K562 (cell line): ENCODE data around the gene ZNF268. TPM values are rescaled to one million over a fixed set of nuclear protein-coding genes. Genes with fewer than 3 reads are reported as not detected.

Source experiments
- ATAC-seq: fragments of 200-7000 bp; cut with Tn5 transposase; 3 replicates; pipeline ENCODE4 v1.9.1; 2020; ENCODE audit warnings: moderate library complexity
- BruUV-seq: library from RNA; stranded (reverse); fragments of 400-500 nt; replicated peaks from 2 replicates; lab custom pipeline; 2021; lab: Mats Ljungman, UMichigan
- CTCF ChIA-PET: fragments of 300-600 bp; formaldehyde crosslinking; extraction: SDS; loops from one replicate; lab custom pipeline; 2021; ENCODE audit warnings: low intra/inter-chr PET ratio; lab: Yijun Ruan, JAX
- POLR2A ChIA-PET: fragments of 300-600, 350-650 bp; sonication (Branson Sonifier 250); formaldehyde crosslinking; extraction: SDS; loops from one replicate; lab custom pipeline; 2021; ENCODE audit warnings: antibody characterized with exemption, inconsistent platforms; lab: Yijun Ruan, JAX
- DNase-seq, 4 experiments: peaks; one replicate each; pipeline versions ENCODE4 v3.0.0 to v3.0.0-alpha.2; 2011 to 2018; ENCODE audit warnings: low spot score in 3 of 4, mixed read lengths in 3 of 4; ENCODE audit errors: extremely low read depth in 1 of 4
- FAIRE-seq: peaks from 2 replicates; lab custom pipeline; 2011; peaks lifted over from hg19 to GRCh38; lab: Jason Lieb, UNC
- H2AFZ ChIP-seq: 2 replicates; pipeline ENCODE4 v1.6.0; 2011; ENCODE audit warnings: low read depth, low read length, control low read depth, inconsistent platforms
- H3K27ac ChIP-seq: fragments of 200-600 bp; 3 replicates; pipeline ENCODE4 v1.8.0; 2011; ENCODE audit warnings: low read depth, mild to moderate bottlenecking, control low read depth, inconsistent platforms, low read length, moderate library complexity, mixed read lengths; ENCODE audit errors: extremely low read depth
- H3K27me3 ChIP-seq, 2 experiments: fragments of 300-600 bp in 1 of 2; 2 replicates in 1 of 2; 3 replicates in 1 of 2; pipeline versions ENCODE4 v1.6.0 to v1.8.0; 2011; ENCODE audit warnings: inconsistent platforms in 2 of 2, low read length in 2 of 2, mild to moderate bottlenecking in 1 of 2, mixed read lengths in 1 of 2, moderate library complexity in 1 of 2; ENCODE audit not compliant: control insufficient read depth in 2 of 2, insufficient read depth in 2 of 2
- H3K36me3 ChIP-seq: fragments of 300-600 bp; 3 replicates; pipeline ENCODE4 v1.8.0; 2011; ENCODE audit warnings: mild to moderate bottlenecking, low read length, inconsistent platforms; ENCODE audit not compliant: control insufficient read depth, insufficient read depth
- H3K4me1 ChIP-seq, 2 experiments: fragments of 200-600 bp in 1 of 2; replicated peaks in 1 of 2; 2 replicates in 1 of 2; 3 replicates in 1 of 2; pipeline versions ENCODE4 v1.5.1 to v1.8.0; 2011; ENCODE audit warnings: inconsistent platforms in 2 of 2, low read length in 2 of 2, mild to moderate bottlenecking in 1 of 2, mixed read lengths in 1 of 2, moderate library complexity in 1 of 2; ENCODE audit not compliant: control insufficient read depth in 2 of 2, insufficient read depth in 2 of 2
- H3K4me2 ChIP-seq: 2 replicates; pipeline ENCODE4 v1.6.1; 2011; ENCODE audit warnings: low read length, control low read depth, inconsistent platforms, mixed read lengths; ENCODE audit not compliant: insufficient read depth
- H3K4me3 ChIP-seq: fragments of 200-600 bp; sonication (generic), shearing (Covaris generic); 2 replicates; pipeline ENCODE4 v1.5.1; 2016; ENCODE audit warnings: control low read depth, inconsistent platforms
- H3K79me2 ChIP-seq: fragments of 200-600 bp; 3 replicates; pipeline ENCODE4 v1.8.0; 2011; ENCODE audit warnings: low read length, inconsistent platforms; ENCODE audit not compliant: control insufficient read depth, insufficient read depth
- H3K9ac ChIP-seq, 2 experiments: 2 replicates each; pipeline versions ENCODE4 v1.6.0 to v1.6.1; 2011; ENCODE audit warnings: low read depth in 2 of 2, low read length in 2 of 2, control low read depth in 1 of 2, inconsistent platforms in 1 of 2, mild to moderate bottlenecking in 1 of 2, mixed read lengths in 1 of 2; ENCODE audit not compliant: insufficient read depth in 1 of 2
- H3K9me1 ChIP-seq: one replicate; pipeline ENCODE4 v1.6.0; 2011; ENCODE audit warnings: inconsistent platforms, mild to moderate bottlenecking, low read length, moderate library complexity; ENCODE audit not compliant: control insufficient read depth, insufficient read depth
- H3K9me3 ChIP-seq: replicated peaks from 2 replicates; pipeline ENCODE4 v1.5.1; 2011; ENCODE audit warnings: low read depth, low read length, inconsistent platforms; ENCODE audit not compliant: control insufficient read depth, insufficient read depth
- H4K20me1 ChIP-seq: replicated peaks from 2 replicates; pipeline ENCODE4 v1.6.1; 2011; ENCODE audit warnings: low read length, inconsistent platforms, mixed read lengths; ENCODE audit not compliant: control insufficient read depth, insufficient read depth
- ARHGAP35 ChIP-seq: fragments of 450-650 bp; IDR thresholded peaks from 2 replicates; pipeline ENCODE4 v1.6.1; 2018; ENCODE audit not compliant: partially characterized antibody
- ARID1B ChIP-seq: fragments of 450-650 bp; IDR thresholded peaks from 2 replicates; pipeline ENCODE4 v1.6.1; 2016; ENCODE audit warnings: antibody characterized with exemption, mild to moderate bottlenecking, inconsistent platforms
- BHLHE40 ChIP-seq: IDR thresholded peaks from 2 replicates; pipeline ENCODE4 v1.6.1; 2011; ENCODE audit warnings: low read length, improper control_type of control experiment
- CREBBP ChIP-seq: IDR thresholded peaks from one replicate; pipeline ENCODE4 v1.6.1; 2012; ENCODE audit warnings: low read depth, mild to moderate bottlenecking, control low read depth, inconsistent platforms, low read length
- GTF2E2 ChIP-seq: fragments of 200-800 bp; sonication (Bioruptor generic); IDR thresholded peaks from 2 replicates; pipeline ENCODE4 v1.6.1; 2016; ENCODE audit warnings: missing genetic modification characterization, missing compliant biosample characterization
- HDAC8 ChIP-seq: fragments of 450-650 bp; IDR thresholded peaks from 2 replicates; pipeline ENCODE4 v1.6.1; 2016; ENCODE audit warnings: mild to moderate bottlenecking, missing genetic modification characterization, moderate library complexity, missing compliant biosample characterization
- IRF2 ChIP-seq: sonication (generic); formaldehyde crosslinking; IDR thresholded peaks from 2 replicates; pipeline ENCODE4 v1.8.1; 2022; ENCODE audit warnings: mild to moderate bottlenecking, missing genetic modification reagents
- RUNX1 ChIP-seq: sonication (generic); IDR thresholded peaks from 2 replicates; pipeline ENCODE4 v1.6.1; 2016; ENCODE audit warnings: antibody characterized with exemption, low read depth
- STAG1 ChIP-seq: sonication (generic); formaldehyde crosslinking; IDR thresholded peaks from 2 replicates; pipeline ENCODE4 v1.5.0; 2020; ENCODE audit warnings: missing genetic modification reagents, borderline replicate concordance
- STAT5A ChIP-seq: IDR thresholded peaks from 2 replicates; pipeline ENCODE4 v1.6.1; 2012; ENCODE audit warnings: low read length, inconsistent platforms, borderline replicate concordance
- TAF7 ChIP-seq: fragments of 450-650 bp; IDR thresholded peaks from 2 replicates; pipeline ENCODE4 v1.6.1; 2016; ENCODE audit warnings: missing genetic modification characterization, missing compliant biosample characterization
- ZNF165 ChIP-seq: fragments of 250-450 bp; sonication (Bioruptor Pico); IDR thresholded peaks from 2 replicates; pipeline ENCODE4 v1.4.0; 2020; ENCODE audit warnings: borderline replicate concordance
- ZNF3 ChIP-seq: fragments of 250-450 bp; sonication (Bioruptor Pico); IDR thresholded peaks from 2 replicates; pipeline ENCODE4 v1.5.0; 2021; ENCODE audit warnings: mild to moderate bottlenecking, moderate library complexity
- ZNF324 ChIP-seq: fragments of 250-450 bp; sonication (Bioruptor Pico); IDR thresholded peaks from 2 replicates; pipeline ENCODE4 v1.4.0; 2020; ENCODE audit warnings: mild to moderate bottlenecking
- ZNF717 ChIP-seq: fragments of 250-450 bp; sonication (Bioruptor Pico); IDR thresholded peaks from 2 replicates; pipeline ENCODE4 v1.5.0; 2021
- ZNF75A ChIP-seq: fragments of 450-650 bp; formaldehyde crosslinking; IDR thresholded peaks from 2 replicates; pipeline ENCODE4 v1.4.0; 2020; ENCODE audit warnings: mild to moderate bottlenecking
- WGBS: fragments of 100-300 bp; shearing (Covaris generic); methylation state at CpG from one replicate; pipeline ENCODE4 v1.1.6; 2016; ENCODE audit warnings: low coverage, mixed read lengths; ENCODE audit not compliant: insufficient coverage; ENCODE audit errors: missing lambda C conversion rate; 5-methylcytosine and 5-hydroxymethylcytosine counted together
- in situ Hi-C: fragments of 300-500 bp; cut with MboI; formaldehyde crosslinking; loops from 4 replicates; pipeline ENCODE4 v1.15.0; 2018; ENCODE audit warnings: inconsistent platforms, mixed read lengths
- intact Hi-C: fragments of 100-400 bp; cut with micrococcal nuclease; formaldehyde crosslinking; loops from 2 replicates; pipeline ENCODE4 v1.14.2; 2022
- polyA plus RNA-seq, 8 experiments: library from polyadenylated mRNA; depleted of rRNA in 4 of 8; stranded (reverse) in 5 of 8; unstranded in 3 of 8; fragments of >200 nt; fragmentation: Nextera tagmentation in 2 of 8; fragmentation: Illumina TruSeq in 1 of 8; extraction: Ambion mirVana in 2 of 8; extraction: Trizol in 1 of 8; gene quantifications; 2 replicates each; pipeline versions ENCODE4 v1.2.1 to v1.2.3, GENCODE V29; 2011 to 2014; ENCODE audit warnings: inconsistent platforms in 1 of 8, missing spikeins in 1 of 8
- total RNA-seq, 7 experiments: library from RNA; depleted of rRNA in 6 of 7; stranded (reverse); fragments of >200 nt in 6 of 7; fragmentation: Illumina TruSeq in 2 of 7; extraction: Trizol in 2 of 7; gene quantifications; 2 replicates each; pipeline versions ENCODE4 v1.2.1 to v1.2.3, GENCODE V29; 2011 to 2021; ENCODE audit warnings: low replicate concordance in 1 of 7
- TF ChIP-seq, protein P1 (sequence below): fragments of 250-450 bp; sonication (Bioruptor Pico); IDR thresholded peaks from 2 replicates; pipeline ENCODE4 v1.9.0; 2021; ENCODE audit warnings: mild to moderate bottlenecking, inconsistent platforms
- TF ChIP-seq, protein P2 (sequence below): fragments of 450-650 bp; IDR thresholded peaks from 2 replicates; pipeline ENCODE4 v1.6.1; 2016; ENCODE audit warnings: low read depth, mild to moderate bottlenecking, moderate library complexity

ZNF268 gene
- total and polyA plus RNA-seq, 9 of the 15 experiments (the other 6 are each of a cell fraction or from before 2014, with no cell fraction given), result 4.8 to 12.0 (median 7.7) TPM

- ChIA-PET CTCF (no interaction called here), POLR2A (no interaction called here)
- no peak for ATAC-seq
- no peaks in the 10 kb centered on the region for H3K9me1 ChIP-seq
- WGBS, result 39% methylated on average over 13 of the region's 61 CpGs
- H3K4me3 ChIP-seq, result no peak within 1 kb of the TSS
- H3K4me2 ChIP-seq, result no peak within 1 kb of the TSS
- no peak within 1 kb of the TSS for H3K27ac ChIP-seq
- no peaks in the 10 kb centered on the region for H3K36me3 ChIP-seq
- no peak for FAIRE-seq
- intact Hi-C loops (no loop called here), in situ Hi-C loops (no loop called here)
- no peak for TF ChIP-seq ZNF75A (CRISPR knock-in tag)
- TF ChIP-seq STAG1 (CRISPR knock-in tag), result no peak
- no peak for TF ChIP-seq CREBBP
- no peak for TF ChIP-seq ZNF717
- TF ChIP-seq, protein P1, sequence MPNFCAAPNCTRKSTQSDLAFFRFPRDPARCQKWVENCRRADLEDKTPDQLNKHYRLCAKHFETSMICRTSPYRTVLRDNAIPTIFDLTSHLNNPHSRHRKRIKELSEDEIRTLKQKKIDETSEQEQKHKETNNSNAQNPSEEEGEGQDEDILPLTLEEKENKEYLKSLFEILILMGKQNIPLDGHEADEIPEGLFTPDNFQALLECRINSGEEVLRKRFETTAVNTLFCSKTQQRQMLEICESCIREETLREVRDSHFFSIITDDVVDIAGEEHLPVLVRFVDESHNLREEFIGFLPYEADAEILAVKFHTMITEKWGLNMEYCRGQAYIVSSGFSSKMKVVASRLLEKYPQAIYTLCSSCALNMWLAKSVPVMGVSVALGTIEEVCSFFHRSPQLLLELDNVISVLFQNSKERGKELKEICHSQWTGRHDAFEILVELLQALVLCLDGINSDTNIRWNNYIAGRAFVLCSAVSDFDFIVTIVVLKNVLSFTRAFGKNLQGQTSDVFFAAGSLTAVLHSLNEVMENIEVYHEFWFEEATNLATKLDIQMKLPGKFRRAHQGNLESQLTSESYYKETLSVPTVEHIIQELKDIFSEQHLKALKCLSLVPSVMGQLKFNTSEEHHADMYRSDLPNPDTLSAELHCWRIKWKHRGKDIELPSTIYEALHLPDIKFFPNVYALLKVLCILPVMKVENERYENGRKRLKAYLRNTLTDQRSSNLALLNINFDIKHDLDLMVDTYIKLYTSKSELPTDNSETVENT (CRISPR knock-in tag), result no peak
- no peak for TF ChIP-seq TAF7 (tag)
- TF ChIP-seq RUNX1, result no peak
- no peak for TF ChIP-seq GTF2E2 (tag)
- no peak for TF ChIP-seq ZNF3 (CRISPR knock-in tag)
- TF ChIP-seq STAT5A, result no peak
- TF ChIP-seq BHLHE40, result no peak
- TF ChIP-seq, protein P2, sequence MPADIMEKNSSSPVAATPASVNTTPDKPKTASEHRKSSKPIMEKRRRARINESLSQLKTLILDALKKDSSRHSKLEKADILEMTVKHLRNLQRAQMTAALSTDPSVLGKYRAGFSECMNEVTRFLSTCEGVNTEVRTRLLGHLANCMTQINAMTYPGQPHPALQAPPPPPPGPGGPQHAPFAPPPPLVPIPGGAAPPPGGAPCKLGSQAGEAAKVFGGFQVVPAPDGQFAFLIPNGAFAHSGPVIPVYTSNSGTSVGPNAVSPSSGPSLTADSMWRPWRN, result no peak
- TF ChIP-seq ARID1B, result no peak
- TF ChIP-seq ZNF324 (CRISPR knock-in tag), result no peak
- no peak for TF ChIP-seq HDAC8
- TF ChIP-seq IRF2, result no peak
- TF ChIP-seq ZNF165 (CRISPR knock-in tag), result no peak
- TF ChIP-seq ARHGAP35, result no peak
- BruUV-seq, result no TSS peak
- H2AFZ ChIP-seq, result no peak within 1 kb of the TSS
- H3K9ac ChIP-seq, result no peak within 1 kb of the TSS
- no peaks in the 10 kb centered on the region for H3K79me2 ChIP-seq
- no peak for DNase-seq
- no peaks in the 10 kb centered on the region; the same call in 1 of the 2 replicates for H3K9me3 ChIP-seq
- H3K27me3 ChIP-seq, result no peaks in the 10 kb centered on the region
- H4K20me1 ChIP-seq, result no peaks in the 10 kb centered on the region
- no peaks in the 10 kb centered on the region for H3K4me1 ChIP-seq
These were observed 54.3 kb downstream of the ZNF268 start, which contains the start of gene ANHX for GRCh38 chr12:133235401-133236112. ANHX (minus strand) TSS chr12:133235877; CDS start chr12:133234356, 1,521 bp downstream.
